Measurements from ENCODE around the gene MUC12. TPM values are rescaled to one million over a fixed set of nuclear protein-coding genes. Genes with fewer than 3 reads are reported as not detected.
"Not testable (repeated sequence)": the region's sequence is repeated elsewhere in the genome, so short reads cannot be mapped to it uniquely, and the experiment has no call there.

MUC12 gene
- 10 to 100 TPM in 3 of 4 donors, 1 to 10 TPM in 1; 2.6 to 31.8 (median 17.0) TPM for polyA plus RNA-seq
- long read RNA-seq, donor 1, partial matches to known transcripts, result 0 of 2 reads
- long read RNA-seq, donor 1, other reads (novel, unspliced or antisense), result 0 of 2 reads
- long read RNA-seq, donor 2, result 0 reads
- long read RNA-seq, donor 3, partial matches to known transcripts, result 0 of 2 reads
- long read RNA-seq, donor 3, other reads (novel, unspliced or antisense), result 0 of 2 reads
- long read RNA-seq, donor 4, result 0 reads
- long read RNA-seq, donor 5, result 0 reads
- long read RNA-seq, donor 6, partial matches to known transcripts, result 0 of 3 reads
- long read RNA-seq, donor 6, other reads (novel, unspliced or antisense), result 0 of 3 reads
- long read RNA-seq, donor 7, result 0 reads
- long read RNA-seq, donor 8, result 0 reads
- long read RNA-seq, donor 9, partial matches to known transcripts, result 0 of 1 reads
- long read RNA-seq, donor 9, other reads (novel, unspliced or antisense), result 0 of 1 reads
- long read RNA-seq, donor 10, partial matches to known transcripts, result 10 of 21 reads
- long read RNA-seq, donor 10, other reads (novel, unspliced or antisense), result 9 of 21 reads

GRCh38 chr7:100969066-100969615 is at the start of gene MUC12:
Gene MUC12, plus strand, starts transcription at chr7:100969565. Its CDS starts 58 bp downstream, at chr7:100969623.
- peaks cover 0 to 8% of the 10 kb centered on the region in 2 donors for H3K9me3 ChIP-seq (ENCODE audit: control insufficient read depth in 2 of 2, insufficient read depth in 1 of 2, low read depth in 1 of 2, low read length in 1 of 2)
- DNase-seq (no peak), FAIRE-seq (no peak)
- peaks cover 2 to 33% (median 12%) of the 10 kb centered on the region in 3 donors for H3K4me1 ChIP-seq (ENCODE audit: control insufficient read depth in 3 of 3, insufficient read depth in 2 of 3, low read depth in 1 of 3, low read length in 2 of 3)
- H3K36me3 ChIP-seq (ENCODE audit: control insufficient read depth in 3 of 3, insufficient read depth in 2 of 3, low read depth in 1 of 3, low read length in 3 of 3), result peaks cover 0 to 52% (median 8%) of the 10 kb centered on the region in 3 donors
- H3K27ac ChIP-seq (ENCODE audit: low read depth in 1 of 3, low read length in 2 of 3), result peak within 1 kb of the TSS in 2 of 3 donors; percentile 17 to 22
- 56 to 57% (median 57%) methylated on average over 12 of the region's 12 CpGs for WGBS, 3 donors
- H3K4me3 ChIP-seq (ENCODE audit: low read depth in 1 of 3, low read length in 3 of 3), result peak within 1 kb of the TSS; percentile 17 to 20 (median 20)
- H3K27me3 ChIP-seq (ENCODE audit: control insufficient read depth in 3 of 3, insufficient read depth in 3 of 3, low read length in 3 of 3), result peaks cover 0 to 39% (median 27%) of the 10 kb centered on the region in 3 donors

DNA sequence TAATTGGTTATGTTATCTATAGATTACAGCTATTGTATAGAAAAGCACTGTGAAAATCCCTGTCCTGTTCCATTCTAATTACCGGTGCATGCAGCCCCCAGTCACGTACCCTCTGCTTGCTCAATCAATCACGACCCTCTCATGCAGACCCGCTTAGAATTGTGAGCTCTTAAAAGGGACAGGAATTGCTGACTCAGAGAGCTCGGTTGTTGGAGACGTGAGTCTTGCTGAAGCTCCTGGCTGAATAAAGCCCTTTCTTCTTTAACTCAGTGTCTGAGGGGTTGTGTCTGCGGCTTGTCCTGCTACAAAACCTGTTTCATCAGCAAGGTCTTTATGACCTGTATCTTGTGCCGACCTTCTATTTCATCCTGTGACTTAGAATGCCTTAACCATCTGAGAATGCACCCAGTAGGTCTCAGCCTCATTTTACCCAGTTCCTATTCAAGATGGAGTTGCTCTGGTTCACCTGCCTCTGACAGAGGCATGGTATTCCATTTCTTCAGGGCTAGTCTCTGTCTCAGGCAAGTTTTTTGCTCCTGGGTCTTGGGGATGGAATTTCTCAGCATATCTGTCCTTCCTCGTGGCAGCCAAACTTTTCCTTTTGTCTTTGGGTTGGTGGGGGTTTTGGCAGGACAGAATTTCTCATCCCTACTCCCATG is 49.5 kb upstream of the MUC12 start:
- not testable (repeated sequence) for FAIRE-seq; H3K27me3 ChIP-seq (ENCODE audit: control insufficient read depth in 3 of 3, insufficient read depth in 3 of 3, low read length in 3 of 3); H3K9me3 ChIP-seq (ENCODE audit: control insufficient read depth in 2 of 2, insufficient read depth in 1 of 2, low read depth in 1 of 2, low read length in 1 of 2); H3K4me3 ChIP-seq (ENCODE audit: low read depth in 1 of 3, low read length in 3 of 3); H3K4me1 ChIP-seq (ENCODE audit: control insufficient read depth in 3 of 3, insufficient read depth in 2 of 3, low read depth in 1 of 3, low read length in 2 of 3); H3K36me3 ChIP-seq (ENCODE audit: control insufficient read depth in 3 of 3, insufficient read depth in 2 of 3, low read depth in 1 of 3, low read length in 3 of 3); DNase-seq; H3K27ac ChIP-seq (ENCODE audit: low read depth in 1 of 3, low read length in 2 of 3)
- 72 to 90% (median 75%) methylated on average over 9 of the region's 9 CpGs for WGBS, 3 donors

DNA sequence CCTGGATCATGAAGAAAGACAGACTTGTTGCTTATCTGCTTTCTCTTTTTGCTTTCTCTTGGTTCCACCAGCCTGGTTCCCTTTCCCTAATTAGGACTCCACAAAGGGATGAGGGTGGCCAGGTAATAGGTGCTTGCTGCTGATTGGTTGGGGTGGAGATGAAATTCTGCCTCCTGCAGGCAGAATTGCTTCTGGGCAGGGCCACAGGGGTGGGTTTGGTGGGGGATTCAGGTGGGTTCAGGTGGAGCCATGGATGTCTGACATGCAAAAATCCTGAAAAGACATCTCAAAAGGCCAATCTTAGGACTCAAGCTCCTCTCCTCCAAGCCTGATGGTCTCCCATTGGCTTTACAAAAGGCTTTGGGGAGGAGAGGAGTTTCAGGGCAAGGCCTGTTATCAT is 48.3 kb upstream of the MUC12 start:
- Histone ChIP-seq H3K27ac (ENCODE audit: low read depth in 1 of 3, low read length in 2 of 3) (no peak overlapping the region), H3K9me3 (ENCODE audit: control insufficient read depth in 2 of 2, insufficient read depth in 1 of 2, low read depth in 1 of 2, low read length in 1 of 2) (peaks cover 0 to 8% of the 10 kb centered on the region in 2 donors), H3K36me3 (ENCODE audit: control insufficient read depth in 3 of 3, insufficient read depth in 2 of 3, low read depth in 1 of 3, low read length in 3 of 3) (peaks cover 0 to 2% (median 0%) of the 10 kb centered on the region in 3 donors), H3K27me3 (ENCODE audit: control insufficient read depth in 3 of 3, insufficient read depth in 3 of 3, low read length in 3 of 3) (no peaks in the 10 kb centered on the region), H3K4me1 (ENCODE audit: control insufficient read depth in 3 of 3, insufficient read depth in 2 of 3, low read depth in 1 of 3, low read length in 2 of 3) (peaks cover 0 to 2% (median 0%) of the 10 kb centered on the region in 3 donors), H3K4me3 (ENCODE audit: low read depth in 1 of 3, low read length in 3 of 3) (no peak overlapping the region)
- FAIRE-seq, result no peak
- no peak for DNase-seq

- H3K9me3 ChIP-seq (ENCODE audit: control insufficient read depth in 2 of 2, insufficient read depth in 1 of 2, low read depth in 1 of 2, low read length in 1 of 2); H3K27me3 ChIP-seq (ENCODE audit: control insufficient read depth in 3 of 3, insufficient read depth in 3 of 3, low read length in 3 of 3); H3K27ac ChIP-seq (ENCODE audit: low read depth in 1 of 3, low read length in 2 of 3); H3K4me3 ChIP-seq (ENCODE audit: low read depth in 1 of 3, low read length in 3 of 3); H3K4me1 ChIP-seq (ENCODE audit: control insufficient read depth in 3 of 3, insufficient read depth in 2 of 3, low read depth in 1 of 3, low read length in 2 of 3); H3K36me3 ChIP-seq (ENCODE audit: control insufficient read depth in 3 of 3, insufficient read depth in 2 of 3, low read depth in 1 of 3, low read length in 3 of 3); DNase-seq; FAIRE-seq: not testable (repeated sequence)
- WGBS, 3 donors, result 26 to 47% (median 32%) methylated on average over 4 of the region's 4 CpGs
Measured at GRCh38 chr7:100923616-100924015, 45.7 kb upstream of the MUC12 start.

GRCh38 chr7:100929808-100930174 is 39.6 kb upstream of the MUC12 start:
- WGBS, 3 donors, result 77 to 93% (median 92%) methylated on average over 1 of the region's 1 CpG
- Histone ChIP-seq H3K27ac (ENCODE audit: low read depth in 1 of 3, low read length in 2 of 3) (no peak overlapping the region), H3K4me3 (ENCODE audit: low read depth in 1 of 3, low read length in 3 of 3) (no peak overlapping the region), H3K27me3 (ENCODE audit: control insufficient read depth in 3 of 3, insufficient read depth in 3 of 3, low read length in 3 of 3) (no peaks in the 10 kb centered on the region), H3K4me1 (ENCODE audit: control insufficient read depth in 3 of 3, insufficient read depth in 2 of 3, low read depth in 1 of 3, low read length in 2 of 3) (no peaks in the 10 kb centered on the region), H3K9me3 (ENCODE audit: control insufficient read depth in 2 of 2, insufficient read depth in 1 of 2, low read depth in 1 of 2, low read length in 1 of 2) (peaks cover 0 to 11% of the 10 kb centered on the region in 2 donors), H3K36me3 (ENCODE audit: control insufficient read depth in 3 of 3, insufficient read depth in 2 of 3, low read depth in 1 of 3, low read length in 3 of 3) (no peaks in the 10 kb centered on the region)
- DNase-seq (no peak), FAIRE-seq (no peak)

DNA sequence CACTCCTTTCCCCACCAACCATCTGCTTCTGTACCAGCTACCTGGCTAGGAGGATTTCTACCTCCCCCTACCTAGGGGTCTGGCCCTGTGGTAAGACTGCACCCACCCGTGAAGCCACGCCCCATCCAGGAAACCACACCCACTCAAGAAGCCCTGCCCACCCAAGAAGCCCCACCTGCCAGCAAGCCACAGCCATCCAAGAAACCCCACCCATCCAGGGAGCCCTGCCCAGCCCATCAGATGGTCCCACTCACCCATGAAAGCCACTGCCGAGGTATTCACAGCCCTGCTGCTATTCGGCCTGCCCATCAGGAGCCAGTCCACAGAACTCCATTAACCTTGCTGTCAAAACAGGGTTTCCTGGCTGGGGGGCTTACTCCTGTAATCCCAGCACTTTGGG is 35.6 kb upstream of the MUC12 start:
- 48 to 63% (median 54%) methylated on average over 4 of the region's 4 CpGs for WGBS, 3 donors
- peaks cover 0 to 13% of the 10 kb centered on the region in 2 donors for H3K9me3 ChIP-seq (ENCODE audit: control insufficient read depth in 2 of 2, insufficient read depth in 1 of 2, low read depth in 1 of 2, low read length in 1 of 2)
- DNase-seq (no peak), FAIRE-seq (no peak)
- no peak overlapping the region for H3K27ac ChIP-seq (ENCODE audit: low read depth in 1 of 3, low read length in 2 of 3)
- no peaks in the 10 kb centered on the region for H3K4me1 ChIP-seq (ENCODE audit: control insufficient read depth in 3 of 3, insufficient read depth in 2 of 3, low read depth in 1 of 3, low read length in 2 of 3)
- H3K27me3 ChIP-seq (ENCODE audit: control insufficient read depth in 3 of 3, insufficient read depth in 3 of 3, low read length in 3 of 3), result no peaks in the 10 kb centered on the region
- H3K36me3 ChIP-seq (ENCODE audit: control insufficient read depth in 3 of 3, insufficient read depth in 2 of 3, low read depth in 1 of 3, low read length in 3 of 3), result no peaks in the 10 kb centered on the region
- H3K4me3 ChIP-seq (ENCODE audit: low read depth in 1 of 3, low read length in 3 of 3), result no peak overlapping the region

- not testable (repeated sequence) for H3K27me3 ChIP-seq (ENCODE audit: control insufficient read depth in 3 of 3, insufficient read depth in 3 of 3, low read length in 3 of 3); H3K4me3 ChIP-seq (ENCODE audit: low read depth in 1 of 3, low read length in 3 of 3); DNase-seq; FAIRE-seq; H3K27ac ChIP-seq (ENCODE audit: low read depth in 1 of 3, low read length in 2 of 3); H3K4me1 ChIP-seq (ENCODE audit: control insufficient read depth in 3 of 3, insufficient read depth in 2 of 3, low read depth in 1 of 3, low read length in 2 of 3); H3K36me3 ChIP-seq (ENCODE audit: control insufficient read depth in 3 of 3, insufficient read depth in 2 of 3, low read depth in 1 of 3, low read length in 3 of 3)
- WGBS, 3 donors, result 39 to 69% (median 56%) methylated on average over 2 of the region's 2 CpGs
- H3K9me3 ChIP-seq (ENCODE audit: control insufficient read depth in 2 of 2, insufficient read depth in 1 of 2, low read depth in 1 of 2, low read length in 1 of 2), result peaks cover 0 to 22% of the 10 kb centered on the region in 2 donors
Measured at GRCh38 chr7:100935381-100935780, 34.0 kb upstream of the MUC12 start.

DNA sequence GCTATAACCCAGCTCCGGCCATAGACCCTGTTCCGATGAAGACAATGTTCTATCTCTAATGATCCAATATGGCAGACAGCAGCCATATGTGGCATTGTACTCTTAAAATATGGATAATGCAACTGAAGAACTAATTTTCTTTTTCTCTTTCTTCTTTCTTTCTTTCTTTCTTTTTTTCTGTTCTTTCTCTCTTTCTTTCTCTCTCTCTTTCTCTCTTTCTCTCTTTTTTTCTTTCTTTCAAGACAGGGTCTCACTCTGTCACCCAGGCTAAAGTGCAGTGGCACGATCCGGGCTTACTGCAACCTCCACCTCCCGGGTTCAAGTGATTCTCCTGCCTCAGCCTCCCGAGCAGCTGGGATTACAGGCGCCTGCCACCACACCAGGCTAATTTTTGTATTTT is 33.2 kb upstream of the MUC12 start:
- not testable (repeated sequence) for H3K27me3 ChIP-seq (ENCODE audit: control insufficient read depth in 3 of 3, insufficient read depth in 3 of 3, low read length in 3 of 3); H3K27ac ChIP-seq (ENCODE audit: low read depth in 1 of 3, low read length in 2 of 3); H3K4me3 ChIP-seq (ENCODE audit: low read depth in 1 of 3, low read length in 3 of 3); DNase-seq; H3K4me1 ChIP-seq (ENCODE audit: control insufficient read depth in 3 of 3, insufficient read depth in 2 of 3, low read depth in 1 of 3, low read length in 2 of 3); FAIRE-seq; H3K36me3 ChIP-seq (ENCODE audit: control insufficient read depth in 3 of 3, insufficient read depth in 2 of 3, low read depth in 1 of 3, low read length in 3 of 3)
- WGBS, 3 donors, result 88 to 94% (median 92%) methylated on average over 7 of the region's 7 CpGs
- H3K9me3 ChIP-seq (ENCODE audit: control insufficient read depth in 2 of 2, insufficient read depth in 1 of 2, low read depth in 1 of 2, low read length in 1 of 2), result peaks cover 0 to 27% of the 10 kb centered on the region in 2 donors

Data from small intestine (tissue), 16 donors.